NCI-H446 treated with DMSO at 0.1 percent for 48 hours (cell line): Measurements from ENCODE around the gene TACC2.
A peak's percentile ranks its signal among the peaks of the same experiment; 100 is the strongest.
"Not testable (repeated sequence)": the region's sequence is repeated elsewhere in the genome, so short reads cannot be mapped to it uniquely, and the experiment has no call there.

ENCODE experiments used
- DNase-seq: peaks from one replicate; lab custom pipeline; 2025; lab: John Stamatoyannopoulos, UW

Gene TACC2

GRCh38 chr10:122062831-122063674 lies 74.1 kb downstream of the TACC2 start:
- DNase-seq = peak; percentile 23

GRCh38 chr10:122066337-122066939 lies 77.5 kb downstream of the TACC2 start:
- not testable (repeated sequence) for DNase-seq

- no peak for DNase-seq
Observed at GRCh38 chr10:122068844-122069243, 79.9 kb downstream of the TACC2 start.

- no peak for DNase-seq
Observed at GRCh38 chr10:122072491-122072890, 83.5 kb downstream of the TACC2 start.

GRCh38 chr10:122073508-122073907 lies 84.5 kb downstream of the TACC2 start:
- DNase-seq = no peak

GRCh38 chr10:122075171-122075570 lies 86.2 kb downstream of the TACC2 start:
- DNase-seq = no peak

- not testable (repeated sequence) for DNase-seq
Observed at GRCh38 chr10:122075876-122076275, 86.9 kb downstream of the TACC2 start.

GRCh38 chr10:122077311-122077875 lies 88.4 kb downstream of the TACC2 start:
- DNase-seq = no peak

- no peak for DNase-seq
Observed at GRCh38 chr10:122078326-122078725, 89.4 kb downstream of the TACC2 start.

GRCh38 chr10:122078965-122079795 lies 90.2 kb downstream of the TACC2 start:
- DNase-seq = peak; percentile 62

- no peak for DNase-seq
Observed at GRCh38 chr10:122082616-122083477, 93.9 kb downstream of the TACC2 start.

- DNase-seq = peak; percentile 48
Observed at GRCh38 chr10:122083478-122084025, 94.6 kb downstream of the TACC2 start.

- DNase-seq = no peak
Observed at GRCh38 chr10:122084286-122085041, 95.5 kb downstream of the TACC2 start.

GRCh38 chr10:122085423-122085911 lies 96.5 kb downstream of the TACC2 start:
- DNase-seq = no peak

- DNase-seq = no peak
Observed at GRCh38 chr10:122086416-122087240, 97.7 kb downstream of the TACC2 start.

- DNase-seq = no peak
Observed at GRCh38 chr10:122087436-122087835, 98.5 kb downstream of the TACC2 start.

GRCh38 chr10:122089311-122090017 lies 100.5 kb downstream of the TACC2 start:
- no peak for DNase-seq

GRCh38 chr10:122091722-122092121 lies 102.8 kb downstream of the TACC2 start:
- DNase-seq = no peak
